NCI-H187 (cell line): ENCODE data around the gene DCST2.

Source experiments
- DNase-seq, 2 experiments: peaks; one replicate each; lab custom pipeline; 2025; lab: John Stamatoyannopoulos, UW

DCST2 gene

DNA sequence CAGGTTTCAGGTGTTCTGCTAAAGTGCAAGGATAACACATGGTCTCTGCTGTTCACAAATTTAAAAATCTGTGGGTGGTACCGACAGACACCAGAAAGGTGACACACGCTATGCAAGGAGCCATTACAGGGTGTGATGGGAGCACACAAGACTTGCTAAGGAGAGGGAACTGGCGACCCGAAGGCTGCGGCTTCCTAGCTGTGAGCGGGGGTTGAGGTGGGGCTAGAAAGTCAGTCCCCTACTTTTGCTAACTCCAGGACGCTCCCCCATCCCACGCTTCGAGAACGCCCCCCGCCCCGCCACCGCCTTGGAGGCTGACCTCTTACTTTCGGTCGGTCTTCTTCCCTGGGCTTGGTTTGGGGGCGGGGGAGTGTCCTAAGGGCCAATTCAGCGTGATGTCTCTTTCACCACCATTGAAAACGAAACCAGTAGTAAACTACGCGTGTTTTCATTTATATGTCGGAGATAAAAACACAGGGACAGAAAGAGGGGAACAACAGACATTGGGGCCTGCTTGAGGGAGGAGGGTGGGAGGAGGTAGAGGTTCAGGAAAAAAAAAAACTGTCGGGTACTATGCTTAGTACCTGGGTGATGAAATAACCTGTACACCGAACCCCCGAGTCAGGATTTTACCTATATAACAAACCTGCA, 58.0 kb downstream of the DCST2 start:
- peak in 1 of 2 experiments; percentile 63 for DNase-seq

DNA sequence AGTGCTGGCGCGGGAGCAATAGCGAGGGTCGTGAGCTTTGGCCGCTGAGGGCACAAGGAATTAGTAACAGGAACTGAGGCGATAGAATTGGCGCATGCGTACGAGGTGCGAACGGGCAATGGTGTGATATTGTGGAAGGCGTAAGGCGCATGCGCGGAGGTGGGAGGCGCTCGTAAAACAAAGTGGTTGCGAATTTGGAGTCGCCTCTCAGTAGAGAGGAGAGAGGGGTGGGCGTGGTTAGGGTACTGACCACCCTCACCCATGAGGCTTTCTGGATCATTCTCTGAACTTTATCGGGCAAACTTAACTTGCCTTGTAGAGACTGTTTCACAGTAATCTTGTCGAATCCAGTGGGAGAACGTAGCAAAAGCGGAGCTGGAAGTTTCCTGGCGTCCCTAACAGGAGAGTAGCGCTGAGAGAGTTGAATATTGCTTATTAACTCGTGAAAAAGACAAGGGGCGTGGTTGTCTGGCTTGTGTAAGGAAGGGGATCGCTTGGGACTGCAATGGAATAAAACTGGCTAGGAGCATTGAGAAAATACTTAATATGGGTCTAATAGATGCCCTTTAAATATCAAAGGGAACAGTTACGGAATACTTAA, 58.7 kb downstream of the DCST2 start:
- DNase-seq: peak; percentile 98 to 100

DNA sequence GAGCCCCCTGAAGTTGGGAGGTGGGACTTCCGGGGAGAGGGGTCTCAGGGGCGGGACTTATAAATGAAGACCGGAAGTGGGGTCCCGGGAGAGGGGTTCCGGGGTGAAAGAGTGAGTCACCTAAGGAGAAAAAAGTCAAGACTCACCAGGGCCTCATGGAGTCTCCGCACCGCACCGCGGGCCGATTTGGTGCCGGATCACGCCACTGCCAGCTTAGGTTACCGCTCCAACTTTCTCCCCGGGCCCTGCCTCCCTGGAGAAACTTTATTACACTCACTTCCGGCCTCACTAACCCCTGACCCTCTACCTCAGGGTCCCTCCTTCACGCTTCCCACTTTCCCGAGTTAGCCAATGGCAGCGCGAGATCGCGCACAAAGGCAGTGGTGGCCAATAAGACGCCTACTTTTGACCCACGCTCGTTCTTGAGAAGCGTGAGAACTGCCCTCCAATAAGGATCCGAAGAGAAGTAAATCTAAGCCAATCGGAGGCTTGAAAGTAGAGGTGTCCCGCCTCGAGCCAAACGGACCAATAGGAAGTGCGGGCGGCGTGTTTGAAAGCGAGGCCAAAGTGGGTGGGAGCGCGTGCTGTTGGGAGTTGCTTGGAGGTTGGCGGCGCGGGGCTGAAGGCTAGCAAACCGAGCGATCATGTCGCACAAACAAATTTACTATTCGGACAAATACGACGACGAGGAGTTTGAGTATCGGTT, 59.3 kb downstream of the DCST2 start, which contains the start of gene CKS1B:
TSS of gene CKS1B (plus strand) at position 580 of the 706 bp plus-strand sequence. CDS start at position 645, 65 bp downstream.
- DNase-seq: peak; percentile 100

DNA sequence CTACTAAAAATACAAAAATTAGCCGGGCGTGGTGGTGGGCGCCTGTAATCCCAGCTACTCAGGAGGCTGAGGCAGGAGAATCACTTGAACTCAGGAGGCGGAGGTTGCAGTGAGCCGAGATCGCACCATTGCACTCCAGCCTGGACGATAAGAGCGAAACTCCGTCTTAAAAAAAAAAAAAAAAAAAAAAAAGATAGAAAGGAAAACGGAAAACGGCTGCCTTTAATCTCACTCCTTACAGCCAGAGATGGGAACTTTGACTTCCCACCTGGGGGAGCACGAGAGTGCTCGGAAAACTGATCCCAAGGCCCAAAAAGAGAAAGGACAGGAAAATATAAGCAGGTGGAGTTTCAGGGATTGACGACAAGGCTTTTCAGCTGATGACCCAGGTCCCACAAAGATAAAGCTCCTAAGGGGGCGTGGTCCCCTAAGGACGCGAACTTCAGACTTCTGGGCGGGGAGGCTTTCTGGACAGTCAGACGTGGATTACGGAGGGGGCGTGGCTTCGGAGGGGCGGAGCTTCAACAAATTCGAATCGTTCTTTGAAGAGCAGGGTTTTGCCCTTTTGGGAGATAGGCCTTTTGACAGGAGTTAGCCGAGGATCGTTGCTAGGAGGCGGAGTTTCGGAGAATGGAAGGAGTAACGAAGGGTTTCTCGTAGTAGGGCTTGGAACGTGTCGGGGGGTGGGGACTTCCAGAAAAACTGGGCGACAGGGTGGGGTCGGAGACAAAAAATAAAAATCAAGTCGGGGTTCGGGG, 60.1 kb downstream of the DCST2 start:
- DNase-seq: peak; percentile 95 to 97

DNA sequence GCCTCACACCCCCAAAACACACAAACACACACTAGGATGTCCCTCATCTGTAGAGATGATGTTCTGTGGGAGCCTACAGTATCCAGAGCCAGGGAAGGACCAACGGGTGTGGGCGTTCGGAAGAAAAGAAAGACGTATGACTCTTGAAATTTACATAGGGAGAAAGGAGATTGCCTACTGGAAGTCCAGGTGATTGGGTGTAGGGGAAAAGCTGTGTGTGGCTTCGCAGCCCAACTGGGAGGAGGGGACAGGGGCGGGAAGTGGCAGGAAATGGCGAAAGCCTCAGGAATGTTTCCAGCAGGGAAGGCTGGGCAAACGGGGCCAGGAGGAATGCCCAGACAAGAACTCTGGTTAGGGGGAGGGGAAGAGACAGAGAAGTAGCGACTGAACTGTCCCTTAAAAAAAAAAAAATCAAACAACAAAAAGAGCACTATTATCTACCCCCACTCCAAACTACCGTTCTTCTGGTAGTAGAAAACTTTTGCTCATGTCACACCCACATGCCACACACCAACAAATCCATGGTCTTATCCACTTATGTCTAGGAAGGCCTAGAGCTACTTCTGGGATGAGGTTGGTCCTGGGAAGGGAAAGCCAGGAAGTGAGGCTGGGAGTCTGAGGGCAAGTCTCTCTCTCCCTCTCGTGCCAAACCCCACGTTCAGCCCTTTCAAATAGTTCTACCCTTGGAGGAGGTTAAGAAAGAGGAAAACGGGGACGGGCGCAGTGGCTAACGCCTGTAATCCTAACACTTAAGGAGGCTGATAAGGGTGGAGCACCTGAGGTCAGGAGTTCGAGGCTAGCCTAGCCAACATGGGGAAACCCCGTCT, 60.9 kb downstream of the DCST2 start:
- no peak for DNase-seq

DNA sequence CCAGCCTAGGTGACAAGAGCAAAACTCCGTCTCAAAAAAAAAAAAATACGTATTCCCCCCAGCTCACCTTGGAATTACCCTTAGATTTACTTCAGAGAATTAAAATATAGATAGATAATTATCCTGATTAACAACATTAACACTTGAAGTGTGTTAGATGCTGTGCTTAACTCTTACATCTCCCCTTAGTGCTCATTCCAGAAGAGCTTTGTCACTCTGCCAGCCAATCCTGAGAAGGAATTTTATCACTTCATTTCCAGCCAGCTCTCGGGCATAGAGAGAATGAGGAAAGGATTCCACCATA, 61.4 kb downstream of the DCST2 start:
- no peak for DNase-seq

DNA sequence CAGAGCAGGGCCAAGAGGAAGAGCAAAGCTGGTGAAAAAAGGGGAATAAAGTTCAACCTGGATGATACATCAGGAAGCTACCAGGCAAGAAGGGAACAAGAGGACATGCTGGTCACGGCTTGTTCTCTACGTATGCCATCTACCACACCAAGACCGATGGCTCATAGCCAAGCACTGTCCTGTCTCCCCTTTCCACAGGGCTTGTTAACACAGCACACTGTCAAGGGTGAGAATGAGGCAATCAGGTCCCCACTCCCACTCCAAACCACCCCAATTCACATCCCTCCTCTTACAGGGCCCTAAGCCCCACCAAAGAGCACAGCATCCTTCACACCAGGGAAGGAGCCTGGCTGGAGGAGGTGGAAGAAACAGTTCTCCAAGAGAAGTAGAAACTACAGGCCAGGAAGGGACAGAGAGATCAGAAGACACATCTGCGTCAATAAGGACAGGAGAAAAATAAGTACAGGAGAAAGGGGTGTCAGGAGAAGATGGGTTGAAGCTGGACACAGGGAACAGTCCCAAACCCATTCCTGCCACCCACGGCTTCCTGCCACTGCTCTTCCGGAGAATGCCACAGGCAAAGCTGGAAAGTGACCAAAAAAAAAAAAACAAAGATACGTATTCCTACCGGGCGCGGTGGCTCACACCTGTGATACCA, 62.1 kb downstream of the DCST2 start:
- no peak for DNase-seq

DNA sequence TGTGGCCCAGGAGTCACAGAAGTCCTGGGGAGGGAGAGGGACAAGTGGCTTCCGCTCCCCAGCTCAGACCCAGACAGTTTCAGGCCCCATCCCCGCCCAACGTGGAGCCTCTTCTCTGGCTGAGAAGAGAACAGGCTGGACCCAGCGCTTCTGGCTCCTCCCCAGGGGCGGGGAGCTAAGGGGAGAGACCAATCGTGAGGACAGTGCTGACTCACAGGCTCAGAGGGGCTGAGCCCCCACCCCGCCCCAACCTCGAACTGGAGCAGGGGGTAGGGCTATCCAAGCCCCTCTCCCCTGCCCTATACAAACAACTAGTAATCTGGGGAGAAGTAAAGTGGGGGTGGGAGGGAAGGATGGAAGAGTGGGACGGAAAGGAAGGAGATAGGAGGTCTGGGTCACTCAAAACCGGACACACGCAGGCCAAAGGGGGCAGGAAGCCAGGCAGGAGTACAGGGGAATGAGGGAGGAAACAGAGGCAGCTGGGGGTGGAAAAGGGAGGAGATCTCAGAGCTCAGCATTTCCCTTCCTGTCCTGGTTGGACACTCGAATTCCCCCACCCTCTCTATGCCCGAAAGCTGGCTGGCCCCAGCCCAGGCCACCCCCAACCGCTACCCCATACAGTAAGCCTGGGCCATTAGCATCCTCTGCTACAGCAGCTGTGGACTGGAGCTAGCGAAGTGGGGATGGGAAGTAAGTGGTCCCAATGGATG, 62.8 kb downstream of the DCST2 start, which contains the start of gene SHC1:
TSS of gene SHC1 (minus strand) at position 117 of the 710 bp plus-strand sequence. CDS start 221 bp downstream, outside the sequence.
- DNase-seq: no peak

DNA sequence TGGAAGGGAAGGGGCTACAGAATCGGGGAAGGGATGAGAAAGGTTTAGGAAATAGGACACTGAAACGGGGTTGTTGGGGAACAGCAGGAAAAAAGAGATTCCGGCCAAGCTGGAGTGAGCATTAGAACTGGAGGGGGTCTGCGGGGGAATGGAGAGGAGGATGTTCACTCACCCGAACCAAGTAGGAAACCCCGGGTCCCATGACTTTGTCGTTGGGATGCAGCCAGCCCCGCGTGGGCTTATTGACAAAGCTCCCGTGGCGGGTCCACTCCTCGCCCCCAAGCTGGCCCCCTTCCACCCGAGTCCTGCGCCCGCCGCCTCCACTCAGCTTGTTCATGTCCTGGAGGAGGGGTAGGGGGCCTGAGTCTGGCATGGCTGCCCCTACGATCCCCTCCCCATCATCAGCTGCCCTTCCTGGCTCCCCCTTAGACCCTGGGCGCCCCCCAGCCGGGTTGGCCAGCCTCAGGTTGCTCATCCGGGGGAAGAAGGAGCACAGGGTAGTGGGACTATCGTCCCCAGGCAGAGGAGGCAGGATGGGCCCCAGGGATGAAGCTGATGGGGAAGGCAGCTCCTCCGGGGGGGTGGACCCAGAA, 63.6 kb downstream of the DCST2 start:
- DNase-seq: no peak

DNA sequence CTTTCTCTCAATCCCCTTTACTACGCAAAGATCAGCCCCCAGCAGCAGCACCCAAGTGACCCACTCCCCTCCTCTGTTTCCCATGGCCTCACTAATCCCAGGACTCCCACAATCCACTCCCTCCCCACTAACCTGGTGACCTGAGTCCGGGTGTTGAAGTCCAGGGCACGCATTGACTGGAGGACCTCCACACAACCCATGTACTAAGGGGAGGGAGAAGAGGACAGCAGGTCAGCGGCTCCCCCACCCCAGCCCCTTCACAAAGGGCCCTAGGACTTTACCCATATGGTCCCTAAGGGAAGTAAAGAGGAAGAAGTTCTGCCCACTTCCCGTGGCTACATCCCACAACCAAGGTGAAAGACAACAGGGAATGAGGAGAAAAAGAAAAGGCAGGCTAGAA, 64.3 kb downstream of the DCST2 start:
- no peak for DNase-seq

DNA sequence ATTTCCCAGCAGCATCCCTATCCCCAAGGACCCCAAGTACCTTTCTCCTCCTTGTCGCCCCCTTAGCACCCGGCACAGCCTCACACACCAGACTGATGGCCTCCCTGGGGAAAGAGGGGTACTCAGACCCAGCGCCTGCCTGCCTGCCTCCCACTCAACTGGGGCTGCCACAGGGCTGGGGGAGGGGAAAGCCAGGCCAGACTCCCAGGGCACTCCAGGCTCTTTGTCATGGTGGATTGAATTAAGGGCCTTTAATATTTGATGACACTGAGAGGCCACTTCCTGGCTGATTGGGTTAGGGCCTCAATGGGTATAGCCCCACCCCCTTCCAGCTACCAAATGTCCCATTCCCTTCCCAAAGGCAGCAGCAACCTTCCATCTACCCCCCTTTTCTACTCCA, 64.8 kb downstream of the DCST2 start:
- no peak for DNase-seq
